ENCODE results near the gene HOXC11. TPM values are rescaled to one million over a fixed set of nuclear protein-coding genes. Genes with fewer than 3 reads are reported as not detected.

The HOXC11 gene
- total RNA-seq, 1 experiment from 2014 or later, result 2.2 TPM

DNA sequence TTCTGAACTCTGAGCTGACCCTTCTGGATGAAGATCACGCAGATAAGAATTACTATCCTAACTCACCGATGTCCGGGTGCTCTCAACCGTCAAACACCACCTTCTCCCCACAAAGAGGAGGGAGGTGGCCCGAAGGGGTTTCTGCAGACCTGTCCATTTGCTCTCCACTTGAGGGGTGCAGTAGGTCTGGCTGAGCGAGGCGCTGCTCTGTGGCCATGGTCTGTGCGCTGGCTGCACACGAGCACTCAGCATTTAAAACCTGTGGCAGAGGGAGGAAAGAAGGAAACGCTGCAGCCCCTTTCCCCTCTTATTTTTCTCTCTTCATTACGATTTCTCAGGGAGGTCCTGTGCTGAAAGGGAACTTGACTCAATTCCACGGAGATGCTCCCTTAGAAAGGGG is 35.8 kb upstream of the HOXC11 start:
- Mint-ChIP-seq H3K4me3 (ENCODE audit: unreplicated experiment) (no peak overlapping the region), H3K27me3 (ENCODE audit: insufficient read depth, unreplicated experiment) (no peaks in the 10 kb centered on the region), H3K9me3 (ENCODE audit: unreplicated experiment) (no peaks in the 10 kb centered on the region), H3K36me3 (ENCODE audit: insufficient read depth, unreplicated experiment) (peaks cover 13% of the 10 kb centered on the region), H3K27ac (ENCODE audit: unreplicated experiment) (no peak overlapping the region), H3K4me1 (ENCODE audit: low read depth, unreplicated experiment) (peaks cover 25% of the 10 kb centered on the region)
- H3K4me3 ChIP-seq (ENCODE audit: low read depth, low read length), result no peak overlapping the region
- H3K36me3 ChIP-seq (ENCODE audit: control insufficient read depth, insufficient read depth, low read length), result no peaks in the 10 kb centered on the region
- ChIA-PET CTCF (interaction anchor here (1.8 kb wide), 1 partner anchor 14 kb away, joined by 3 read pairs; no protein-coding TSS in a partner anchor), POLR2A (no interaction called here)
- DNase-seq, result no peak
- BruUV-seq (replicated peaks), result no TSS peak
- TF ChIP-seq, protein P1, sequence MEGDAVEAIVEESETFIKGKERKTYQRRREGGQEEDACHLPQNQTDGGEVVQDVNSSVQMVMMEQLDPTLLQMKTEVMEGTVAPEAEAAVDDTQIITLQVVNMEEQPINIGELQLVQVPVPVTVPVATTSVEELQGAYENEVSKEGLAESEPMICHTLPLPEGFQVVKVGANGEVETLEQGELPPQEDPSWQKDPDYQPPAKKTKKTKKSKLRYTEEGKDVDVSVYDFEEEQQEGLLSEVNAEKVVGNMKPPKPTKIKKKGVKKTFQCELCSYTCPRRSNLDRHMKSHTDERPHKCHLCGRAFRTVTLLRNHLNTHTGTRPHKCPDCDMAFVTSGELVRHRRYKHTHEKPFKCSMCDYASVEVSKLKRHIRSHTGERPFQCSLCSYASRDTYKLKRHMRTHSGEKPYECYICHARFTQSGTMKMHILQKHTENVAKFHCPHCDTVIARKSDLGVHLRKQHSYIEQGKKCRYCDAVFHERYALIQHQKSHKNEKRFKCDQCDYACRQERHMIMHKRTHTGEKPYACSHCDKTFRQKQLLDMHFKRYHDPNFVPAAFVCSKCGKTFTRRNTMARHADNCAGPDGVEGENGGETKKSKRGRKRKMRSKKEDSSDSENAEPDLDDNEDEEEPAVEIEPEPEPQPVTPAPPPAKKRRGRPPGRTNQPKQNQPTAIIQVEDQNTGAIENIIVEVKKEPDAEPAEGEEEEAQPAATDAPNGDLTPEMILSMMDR (IDR thresholded peaks at IDR 0.05; ENCODE audit: insufficient read depth in 1 of 2, low read depth in 1 of 2, low read length in 1 of 2, severe bottlenecking in 1 of 2, unreplicated experiment in 1 of 2), result no peak
- no peaks in the 10 kb centered on the region for H3K9me3 ChIP-seq
- peaks cover 12% of the 10 kb centered on the region for H3K4me1 ChIP-seq
- H3K27me3 ChIP-seq (replicated peaks; ENCODE audit: control insufficient read depth, insufficient read depth, low read length), result no peaks in the 10 kb centered on the region; the same call in 1 of the 2 replicates
- intact Hi-C loops (cut with micrococcal nuclease; ENCODE audit: unreplicated experiment), result loop anchor here (5.0 kb wide), 2 partner anchors 145 to 170 kb away; no protein-coding TSS in a partner anchor

DNA sequence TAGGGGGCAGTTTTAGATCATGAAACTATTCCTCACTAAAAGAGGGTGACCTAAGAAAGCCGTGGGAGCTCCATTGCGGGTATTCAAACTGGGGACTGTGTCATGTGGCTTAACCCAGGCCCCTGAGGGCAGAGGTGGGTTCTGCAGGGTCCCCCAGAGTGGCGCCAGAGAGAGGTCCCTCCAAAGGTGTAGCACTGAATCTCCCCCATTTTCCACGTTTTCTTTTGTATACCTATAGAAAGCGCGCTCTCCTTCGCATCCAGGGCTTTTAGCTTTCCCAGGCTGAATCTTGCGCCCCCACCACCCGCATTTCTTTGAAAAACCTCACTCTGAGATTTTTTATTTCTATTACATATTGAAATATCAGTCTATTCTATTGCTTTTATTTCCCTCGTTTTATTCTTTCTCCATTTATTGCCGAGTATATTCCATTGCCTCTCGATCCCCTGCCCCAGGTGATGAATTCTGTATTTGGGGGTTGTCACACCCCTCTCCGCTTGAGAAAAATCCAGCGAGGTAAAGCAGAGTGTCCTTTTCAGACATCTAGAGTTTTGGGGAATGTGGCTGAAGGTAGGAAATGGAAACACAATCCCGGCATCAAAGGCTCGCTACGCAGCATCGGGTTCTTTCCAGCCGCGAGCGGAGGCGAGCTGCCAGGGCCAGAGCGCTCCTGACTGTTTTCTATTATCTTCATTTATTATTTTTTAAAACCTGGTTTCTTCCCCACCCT is 35.2 kb upstream of the HOXC11 start:
- no peaks in the 10 kb centered on the region for H3K27me3 Mint-ChIP-seq (ENCODE audit: insufficient read depth, unreplicated experiment)
- H3K36me3 ChIP-seq (ENCODE audit: control insufficient read depth, insufficient read depth, low read length), result no peaks in the 10 kb centered on the region
- TF ChIP-seq, protein P1 (IDR thresholded peaks at IDR 0.05; ENCODE audit: insufficient read depth in 1 of 2, low read depth in 1 of 2, low read length in 1 of 2, severe bottlenecking in 1 of 2, unreplicated experiment in 1 of 2), result no peak
- peaks cover 6% of the 10 kb centered on the region for H3K4me1 ChIP-seq
- H3K9me3 ChIP-seq, result no peaks in the 10 kb centered on the region
- peaks cover 13% of the 10 kb centered on the region for H3K36me3 Mint-ChIP-seq (ENCODE audit: insufficient read depth, unreplicated experiment)
- H3K9me3 Mint-ChIP-seq (ENCODE audit: unreplicated experiment), result no peaks in the 10 kb centered on the region
- no peaks in the 10 kb centered on the region; the same call in 1 of the 2 replicates for H3K27me3 ChIP-seq (replicated peaks; ENCODE audit: control insufficient read depth, insufficient read depth, low read length)
- ChIA-PET POLR2A (interaction anchor here (0.7 to 0.9 kb wide), 2 partner anchors 15 to 16 kb away, joined by 5 read pairs; partner anchors contain the start of gene HOXC12), CTCF (interaction anchor here (1.0 to 4.3 kb wide), 10 partner anchors 13 to 462 kb away, joined by 3 to 18 read pairs (median 6); partner anchors contain the start of genes HOXC10 and HOXC12)
- intact Hi-C loops (cut with micrococcal nuclease; ENCODE audit: unreplicated experiment), result loop anchor here (1.0 to 5.0 kb wide), 4 partner anchors 17 to 170 kb away; partner anchors contain the start of gene HOXC12
- H3K4me3 Mint-ChIP-seq (ENCODE audit: unreplicated experiment), result peak overlapping the region; percentile 81
- no peak for DNase-seq
- H3K4me1 Mint-ChIP-seq (ENCODE audit: low read depth, unreplicated experiment), result peaks cover 25% of the 10 kb centered on the region
- no TSS peak for BruUV-seq (replicated peaks)
- peak overlapping the region; percentile 79 for H3K27ac Mint-ChIP-seq (ENCODE audit: unreplicated experiment)
- peak overlapping the region; percentile 60 for H3K4me3 ChIP-seq (ENCODE audit: low read depth, low read length)

DNA sequence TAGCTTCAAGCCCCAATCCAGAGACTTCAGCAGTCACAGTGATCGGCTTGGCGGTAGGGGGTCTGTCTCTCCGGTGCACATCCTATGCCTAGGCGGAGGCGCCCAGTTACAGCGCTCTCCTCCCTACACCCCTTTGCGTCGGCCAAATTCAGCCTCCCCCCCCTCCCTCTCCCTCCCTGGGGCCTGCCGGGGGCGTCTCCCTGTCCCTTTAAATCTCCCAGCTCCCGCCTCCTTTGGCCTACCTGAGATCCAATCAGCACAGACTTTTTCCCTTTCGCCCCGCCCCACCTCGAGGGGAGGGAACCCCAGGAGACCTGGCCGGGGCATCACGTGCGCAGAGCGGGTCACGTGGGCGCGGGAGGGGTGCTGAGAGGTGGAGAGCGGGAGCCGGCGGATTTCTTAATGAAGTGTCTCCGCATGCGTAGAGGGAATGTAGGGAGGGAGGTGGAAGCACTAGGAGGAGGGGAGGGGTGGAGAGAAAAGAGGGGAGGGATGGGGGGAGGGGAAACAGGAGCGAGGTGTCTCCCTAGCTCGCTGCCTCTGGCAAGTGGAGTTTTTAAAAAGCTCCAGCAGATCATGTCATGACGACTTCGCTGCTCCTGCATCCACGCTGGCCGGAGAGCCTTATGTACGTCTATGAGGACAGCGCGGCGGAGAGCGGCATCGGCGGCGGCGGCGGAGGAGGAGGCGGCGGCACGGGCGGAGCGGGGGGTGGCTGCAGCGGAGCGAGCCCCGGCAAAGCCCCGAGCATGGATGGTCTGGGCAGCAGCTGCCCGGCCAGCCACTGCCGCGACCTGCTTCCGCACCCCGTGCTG is 34.4 kb upstream of the HOXC11 start, which contains the start of gene HOXC13:
HOXC13 (plus strand) TSS at position 506 of the 815 bp plus-strand sequence; CDS start at position 582, 76 bp downstream.
- Mint-ChIP-seq H3K9me3 (ENCODE audit: unreplicated experiment) (no peaks in the 10 kb centered on the region), H3K27me3 (ENCODE audit: insufficient read depth, unreplicated experiment) (no peaks in the 10 kb centered on the region), H3K27ac (ENCODE audit: unreplicated experiment) (peak within 1 kb of the TSS; percentile 79), H3K4me1 (ENCODE audit: low read depth, unreplicated experiment) (peaks cover 21% of the 10 kb centered on the region), H3K4me3 (ENCODE audit: unreplicated experiment) (peak within 1 kb of the TSS; percentile 81), H3K36me3 (ENCODE audit: insufficient read depth, unreplicated experiment) (peaks cover 13% of the 10 kb centered on the region)
- Histone ChIP-seq H3K4me1 (no peaks in the 10 kb centered on the region), H3K4me3 (ENCODE audit: low read depth, low read length) (peak within 1 kb of the TSS; percentile 93), H3K27me3 (replicated peaks; ENCODE audit: control insufficient read depth, insufficient read depth, low read length) (no peaks in the 10 kb centered on the region; the same call in 1 of the 2 replicates), H3K36me3 (ENCODE audit: control insufficient read depth, insufficient read depth, low read length) (no peaks in the 10 kb centered on the region), H3K9me3 (no peaks in the 10 kb centered on the region)
- CTCF ChIA-PET, result interaction anchor here (0.5 to 4.3 kb wide), 14 partner anchors 12 to 886 kb away, joined by 3 to 18 read pairs (median 4); partner anchors contain the start of genes COPZ1, HOXC10, HOXC12 and TARBP2
- POLR2A ChIA-PET, result interaction anchor here (0.6 to 0.9 kb wide), 4 partner anchors 14 to 89 kb away, joined by 3 to 7 read pairs (median 5); partner anchors contain the start of gene HOXC12
- peak; percentile 100 for DNase-seq
- intact Hi-C loops (cut with micrococcal nuclease; ENCODE audit: unreplicated experiment), result loop anchor here (1.0 to 5.0 kb wide), 5 partner anchors 11 to 171 kb away; partner anchors contain the start of gene HOXC12
- TF ChIP-seq, protein P1 (IDR thresholded peaks at IDR 0.05; ENCODE audit: insufficient read depth in 1 of 2, low read depth in 1 of 2, low read length in 1 of 2, severe bottlenecking in 1 of 2, unreplicated experiment in 1 of 2), result no peak
- no TSS peak for BruUV-seq (replicated peaks)
